OCI-LY1 (cell line): Measurements from ENCODE around the gene BCO2.

ENCODE experiments used
- H2AFZ ChIP-seq: fragments of 200-600 bp; sonication (generic), shearing (Covaris generic); 2 replicates; pipeline ENCODE4 v1.6.0; 2014; ENCODE audit warnings: antibody characterized with exemption, mild to moderate bottlenecking, low read length
- H3F3A ChIP-seq: fragments of 200-600 bp; sonication (generic), shearing (Covaris generic); 2 replicates; pipeline ENCODE4 v1.6.0; 2014; ENCODE audit warnings: mild to moderate bottlenecking, antibody characterized with exemption, low read length, moderate library complexity; ENCODE audit not compliant: insufficient read depth
- H3K27ac ChIP-seq: fragments of 200-600 bp; sonication (generic); 2 replicates; pipeline ENCODE4 v1.5.1; 2014; ENCODE audit warnings: low read length, mixed run types, mild to moderate bottlenecking, low read depth; ENCODE audit not compliant: poor library complexity, severe bottlenecking
- H3K27me3 ChIP-seq: fragments of 200-600 bp; sonication (generic); 2 replicates; pipeline ENCODE4 v1.6.0; 2014; ENCODE audit warnings: antibody characterized with exemption, mild to moderate bottlenecking, low read length, moderate library complexity; ENCODE audit not compliant: insufficient read depth
- H3K36me3 ChIP-seq: fragments of 200-600 bp; sonication (generic); 2 replicates; pipeline ENCODE4 v1.6.1; 2014; ENCODE audit warnings: mild to moderate bottlenecking, antibody characterized with exemption, low read length, moderate library complexity, mixed read lengths; ENCODE audit not compliant: insufficient read depth
- H3K4me1 ChIP-seq: fragments of 200-600 bp; sonication (generic); 2 replicates; pipeline ENCODE4 v1.5.1; 2014; ENCODE audit warnings: mild to moderate bottlenecking, low read length, moderate library complexity; ENCODE audit not compliant: insufficient read depth, severe bottlenecking
- H3K4me2 ChIP-seq: fragments of 200-600 bp; sonication (generic), shearing (Covaris generic); 2 replicates; pipeline ENCODE4 v1.6.1; 2014; ENCODE audit warnings: low read length
- H3K4me3 ChIP-seq: fragments of 200-600 bp; sonication (generic); 2 replicates; pipeline ENCODE4 v1.5.1; 2014; ENCODE audit warnings: low read length, low read depth, mild to moderate bottlenecking, mixed read lengths; ENCODE audit not compliant: poor library complexity, severe bottlenecking
- H3K79me2 ChIP-seq: fragments of 200-600 bp; shearing (Covaris generic); 2 replicates; pipeline ENCODE4 v1.6.1; 2016; ENCODE audit warnings: mixed run types, low read length, mixed read lengths; ENCODE audit not compliant: insufficient read depth
- H3K9ac ChIP-seq: fragments of 200-600 bp; sonication (generic), shearing (Covaris generic); 2 replicates; pipeline ENCODE4 v1.6.1; 2014; ENCODE audit warnings: mild to moderate bottlenecking, low read length, mixed read lengths
- H3K9me2 ChIP-seq: fragments of 200-600 bp; sonication (generic), shearing (Covaris generic); 2 replicates; pipeline ENCODE4 v1.6.1; 2014; ENCODE audit warnings: low read depth, mild to moderate bottlenecking, low read length, mixed read lengths
- H3K9me3 ChIP-seq: fragments of 200-600 bp; shearing (Covaris generic); 2 replicates; pipeline ENCODE4 v1.6.1; 2014; ENCODE audit warnings: low read length, mixed read lengths
- H4K20me1 ChIP-seq: fragments of 200-600 bp; sonication (generic), shearing (Covaris generic); 2 replicates; pipeline ENCODE4 v1.6.0; 2016; ENCODE audit warnings: mild to moderate bottlenecking, low read length; ENCODE audit not compliant: insufficient read depth
- CTCF ChIP-seq: fragments of 200-600 bp; sonication (generic), shearing (Covaris generic); IDR thresholded peaks from 2 replicates; pipeline ENCODE4 v1.5.1; 2017; ENCODE audit warnings: mild to moderate bottlenecking, antibody characterized with exemption, low read length, moderate library complexity, mixed read lengths
- EZH2 ChIP-seq: fragments of 200-600 bp; sonication (generic), shearing (Covaris generic); IDR thresholded peaks from 2 replicates; pipeline ENCODE4 v1.8.0; 2017; ENCODE audit warnings: borderline replicate concordance, mixed run types, mild to moderate bottlenecking, antibody characterized with exemption, low read length, moderate library complexity, mixed read lengths

The BCO2 gene

GRCh38 chr11:112143597-112143996, 31.7 kb upstream of the BCO2 start:
- no peak overlapping the region for H3K4me2 ChIP-seq
- H2AFZ ChIP-seq, result no peak overlapping the region
- no peaks in the 10 kb centered on the region for H4K20me1 ChIP-seq
- no peak overlapping the region for H3K4me3 ChIP-seq
- no peaks in the 10 kb centered on the region for H3K9me2 ChIP-seq
- H3K9ac ChIP-seq, result no peak overlapping the region
- H3K27ac ChIP-seq, result no peak overlapping the region
- H3K9me3 ChIP-seq, result peaks cover 4% of the 10 kb centered on the region
- H3K36me3 ChIP-seq, result no peaks in the 10 kb centered on the region; the same call in 1 of the 2 replicates
- no peaks in the 10 kb centered on the region for H3K79me2 ChIP-seq
- H3K4me1 ChIP-seq, result no peaks in the 10 kb centered on the region
- TF ChIP-seq CTCF, result no peak
- no peak for TF ChIP-seq EZH2
- no peaks in the 10 kb centered on the region for H3F3A ChIP-seq
- no peaks in the 10 kb centered on the region for H3K27me3 ChIP-seq

- Histone ChIP-seq H3K4me3 (no peak overlapping the region), H3F3A (no peaks in the 10 kb centered on the region), H2AFZ (no peak overlapping the region), H4K20me1 (no peaks in the 10 kb centered on the region), H3K36me3 (no peaks in the 10 kb centered on the region), H3K4me1 (no peaks in the 10 kb centered on the region), H3K9me3 (no peaks in the 10 kb centered on the region), H3K4me2 (no peak overlapping the region), H3K27me3 (no peaks in the 10 kb centered on the region), H3K9me2 (no peaks in the 10 kb centered on the region), H3K9ac (no peak overlapping the region), H3K79me2 (no peaks in the 10 kb centered on the region), H3K27ac (no peak overlapping the region)
- TF ChIP-seq EZH2 (no peak), CTCF (no peak)
Observed at GRCh38 chr11:112150517-112150916, 24.8 kb upstream of the BCO2 start.

GRCh38 chr11:112156153-112156955, 19.0 kb upstream of the BCO2 start:
- H3K36me3 ChIP-seq, result no peaks in the 10 kb centered on the region
- TF ChIP-seq EZH2 (no peak), CTCF (no peak)
- no peak overlapping the region for H3K9ac ChIP-seq
- H4K20me1 ChIP-seq, result no peaks in the 10 kb centered on the region
- H3F3A ChIP-seq, result no peaks in the 10 kb centered on the region
- H3K9me2 ChIP-seq, result no peaks in the 10 kb centered on the region
- no peak overlapping the region for H3K4me2 ChIP-seq
- H3K4me1 ChIP-seq, result peaks cover 4% of the 10 kb centered on the region
- H3K9me3 ChIP-seq, result no peaks in the 10 kb centered on the region
- H3K27ac ChIP-seq, result no peak overlapping the region
- H3K79me2 ChIP-seq, result no peaks in the 10 kb centered on the region
- H3K27me3 ChIP-seq, result no peaks in the 10 kb centered on the region
- H2AFZ ChIP-seq, result no peak overlapping the region
- no peak overlapping the region for H3K4me3 ChIP-seq
